Stimulated activated CD8-positive, alpha-beta memory T cell treated with anti-CD3 and anti-CD28 coated beads, Interleukin-15, amount 100 ng/mL, for 1 hour (primary cell): ENCODE results near the gene GSTP1.
"Not testable (repeated sequence)": the region's sequence is repeated elsewhere in the genome, so short reads cannot be mapped to it uniquely, and the experiment has no call there.

Experiments
- DNase-seq: peaks from one replicate; pipeline ENCODE4 v3.0.0-alpha.2; 2020; ENCODE audit warnings: low read depth

Gene GSTP1

GRCh38 chr11:67563705-67564114, 19.9 kb upstream of the GSTP1 start:
- DNase-seq: not testable (repeated sequence)

- no peak for DNase-seq
Measured at GRCh38 chr11:67564230-67564629, 19.4 kb upstream of the GSTP1 start.

- DNase-seq: no peak
Measured at GRCh38 chr11:67571443-67571842, 12.2 kb upstream of the GSTP1 start.

- DNase-seq: no peak
Measured at GRCh38 chr11:67572305-67572704, 11.3 kb upstream of the GSTP1 start.

GRCh38 chr11:67572747-67573419, 10.7 kb upstream of the GSTP1 start:
- no peak for DNase-seq

- no peak for DNase-seq
Measured at GRCh38 chr11:67574938-67575337, 8.7 kb upstream of the GSTP1 start.

GRCh38 chr11:67576735-67577475, 6.7 kb upstream of the GSTP1 start:
- DNase-seq: no peak

GRCh38 chr11:67577951-67578350, 5.7 kb upstream of the GSTP1 start:
- DNase-seq: no peak

GRCh38 chr11:67581469-67581868, 2.1 kb upstream of the GSTP1 start:
- no peak for DNase-seq

- DNase-seq: no peak
Measured at GRCh38 chr11:67582011-67582410, 1.6 kb upstream of the GSTP1 start.

GRCh38 chr11:67584205-67584880, 731 bp downstream of the GSTP1 start:
- no peak for DNase-seq

- DNase-seq: no peak
Measured at GRCh38 chr11:67584881-67585873, 1.6 kb downstream of the GSTP1 start.

- DNase-seq: no peak
Measured at GRCh38 chr11:67585911-67586310, 2.3 kb downstream of the GSTP1 start.

- DNase-seq: no peak
Measured at GRCh38 chr11:67586568-67587250, 3.1 kb downstream of the GSTP1 start.

GRCh38 chr11:67588136-67588503, 4.5 kb downstream of the GSTP1 start:
- DNase-seq: no peak

- not testable (repeated sequence) for DNase-seq
Measured at GRCh38 chr11:67588899-67589415, 5.3 kb downstream of the GSTP1 start.

- DNase-seq: no peak
Measured at GRCh38 chr11:67592880-67593564, 9.4 kb downstream of the GSTP1 start.

GRCh38 chr11:67593565-67593905, 9.9 kb downstream of the GSTP1 start:
- DNase-seq: no peak

- no peak for DNase-seq
Measured at GRCh38 chr11:67594480-67594879, 10.9 kb downstream of the GSTP1 start.

- DNase-seq: no peak
Measured at GRCh38 chr11:67596753-67597300, 13.2 kb downstream of the GSTP1 start.
